IgD-negative memory B cell (primary cell): ENCODE data around the gene ARHGEF19. TPM values are rescaled to one million over a fixed set of nuclear protein-coding genes. Genes with fewer than 3 reads are reported as not detected.
"Not testable (repeated sequence)": the region's sequence is repeated elsewhere in the genome, so short reads cannot be mapped to it uniquely, and the experiment has no call there.

ENCODE experiments used
- H3K27ac Mint-ChIP-seq, 3 donors: one replicate each; pipeline ENCODE4 v1.8.0; 2020 to 2022; ENCODE audit warnings: mild to moderate bottlenecking in 3 of 3, mixed read lengths in 3 of 3, moderate library complexity in 1 of 3
- H3K27me3 Mint-ChIP-seq: one replicate; pipeline ENCODE4 v1.8.0; 2021; ENCODE audit warnings: mixed read lengths
- H3K36me3 Mint-ChIP-seq: one replicate; pipeline ENCODE4 v1.8.0; 2020; ENCODE audit warnings: mild to moderate bottlenecking, mixed read lengths
- H3K4me1 Mint-ChIP-seq, 3 donors: one replicate each; pipeline ENCODE4 v1.8.0; 2020 to 2022; ENCODE audit warnings: mixed read lengths in 3 of 3, mild to moderate bottlenecking in 1 of 3
- H3K4me3 Mint-ChIP-seq, 4 donors: one replicate each; pipeline ENCODE4 v1.8.0; 2020 to 2022; ENCODE audit warnings: mild to moderate bottlenecking in 4 of 4, mixed read lengths in 4 of 4, moderate library complexity in 3 of 4
- H3K9me3 Mint-ChIP-seq, 3 donors: one replicate each; pipeline ENCODE4 v1.8.0; 2020 to 2021; ENCODE audit warnings: mixed read lengths in 3 of 3, mild to moderate bottlenecking in 1 of 3
- polyA plus RNA-seq: library from polyadenylated mRNA; unstranded; fragments of 300-500 nt; fragmentation: Illumina TruSeq; gene quantifications from one replicate; pipeline ENCODE4 v1.2.3, GENCODE V29; 2021

ARHGEF19 gene
- polyA plus RNA-seq, 1 donor from 2014 or later, result 10.5 TPM

DNA sequence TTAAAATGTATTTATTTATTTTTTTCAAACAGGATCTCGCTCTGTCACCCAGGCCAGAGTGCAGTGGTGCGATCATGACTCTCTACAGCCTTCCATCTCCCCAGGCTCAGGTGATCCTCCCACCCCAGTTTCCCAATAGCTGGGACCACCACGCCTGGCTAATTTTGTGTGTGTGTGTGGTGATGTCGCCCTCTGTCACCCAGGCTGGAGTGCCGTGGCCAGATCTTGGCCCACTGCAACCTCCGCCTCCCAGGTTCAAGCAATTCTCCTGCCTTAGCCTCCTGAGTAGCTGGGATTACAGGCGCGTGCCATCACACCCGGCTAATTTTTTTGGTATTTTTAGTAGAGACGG lies 44.3 kb downstream of the ARHGEF19 start:
- not testable (repeated sequence) for H3K36me3 Mint-ChIP-seq, H3K9me3 Mint-ChIP-seq, H3K27me3 Mint-ChIP-seq
- Mint-ChIP-seq H3K27ac (peak overlapping the region in 1 of 3 donors; percentile 87), H3K4me3 (peak overlapping the region; percentile 72 to 88 (median 82)), H3K4me1 (peaks cover 8 to 19% (median 12%) of the 10 kb centered on the region in 3 donors)

DNA sequence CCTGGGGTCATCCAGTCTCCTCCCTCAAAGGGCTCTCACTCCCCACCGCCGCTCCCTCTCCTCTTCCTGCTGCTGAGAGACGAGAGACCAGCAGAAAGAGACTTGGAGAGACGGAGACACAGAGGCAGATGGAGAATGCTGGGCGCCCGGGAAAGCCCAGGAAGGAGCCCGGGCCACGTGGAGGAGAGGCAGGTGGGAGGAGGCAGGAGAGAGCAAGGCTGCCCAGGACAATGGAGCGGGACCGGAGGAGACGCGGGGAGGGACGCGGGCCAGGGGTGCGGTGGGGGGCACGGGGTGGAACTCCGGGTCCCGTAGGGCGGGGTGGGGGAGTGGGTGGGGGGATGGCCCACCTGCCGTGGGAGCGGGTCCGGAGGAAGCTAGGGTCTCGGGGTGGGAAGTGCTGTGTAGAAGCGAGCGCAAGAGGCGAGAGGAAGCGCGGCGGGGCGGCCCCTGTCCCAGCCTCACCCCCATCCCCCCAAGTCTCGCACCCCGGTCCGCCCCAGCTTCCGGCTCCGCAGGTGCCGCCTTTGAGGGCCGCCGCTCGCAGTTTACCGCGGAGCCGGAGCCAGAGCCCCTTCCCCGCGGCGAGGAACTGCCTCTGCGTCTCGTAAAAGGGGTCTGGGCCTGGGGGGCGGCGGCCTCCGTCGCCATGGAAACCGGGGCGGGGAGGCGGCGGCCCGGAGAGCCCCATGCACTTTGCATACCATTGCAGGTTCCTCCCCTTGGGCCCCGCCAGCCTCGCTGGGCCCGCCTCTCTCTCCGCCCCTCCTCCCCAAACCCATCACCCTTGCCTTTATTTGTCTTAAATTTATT lies 44.9 kb downstream of the ARHGEF19 start:
- Mint-ChIP-seq H3K4me3 (peak overlapping the region; percentile 71 to 88 (median 74)), H3K4me1 (peaks cover 10 to 22% (median 12%) of the 10 kb centered on the region in 3 donors), H3K9me3 (no peaks in the 10 kb centered on the region), H3K27ac (peak overlapping the region in 1 of 3 donors; percentile 87), H3K27me3 (no peaks in the 10 kb centered on the region), H3K36me3 (no peaks in the 10 kb centered on the region)

DNA sequence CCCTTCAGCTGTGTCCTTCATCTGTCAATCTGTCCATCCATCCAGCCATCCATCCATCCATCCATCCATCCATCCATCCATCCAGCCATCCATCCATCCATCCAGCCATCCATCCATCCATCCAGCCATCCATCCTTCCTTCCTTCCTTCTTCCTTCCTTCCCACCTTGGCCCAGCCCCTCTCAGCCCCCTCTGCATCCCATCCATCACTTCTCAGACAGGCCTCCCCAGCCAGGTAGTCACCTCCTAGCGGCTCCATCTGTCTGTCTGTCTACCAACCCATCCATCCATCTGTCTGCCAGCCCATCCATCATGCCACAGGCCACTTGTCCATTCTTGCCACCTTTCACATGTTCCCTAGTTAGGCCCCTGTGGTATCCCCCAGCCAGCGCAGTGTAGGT lies 46.3 kb downstream of the ARHGEF19 start:
- H3K36me3 Mint-ChIP-seq, result no peaks in the 10 kb centered on the region
- no peaks in the 10 kb centered on the region for H3K9me3 Mint-ChIP-seq
- H3K27me3 Mint-ChIP-seq, result no peaks in the 10 kb centered on the region
- peaks cover 10 to 28% (median 12%) of the 10 kb centered on the region in 3 donors for H3K4me1 Mint-ChIP-seq
- H3K27ac Mint-ChIP-seq, result peak overlapping the region in 1 of 3 donors; percentile 80
- H3K4me3 Mint-ChIP-seq, result peak overlapping the region in 2 of 4 donors; percentile 10 to 52

DNA sequence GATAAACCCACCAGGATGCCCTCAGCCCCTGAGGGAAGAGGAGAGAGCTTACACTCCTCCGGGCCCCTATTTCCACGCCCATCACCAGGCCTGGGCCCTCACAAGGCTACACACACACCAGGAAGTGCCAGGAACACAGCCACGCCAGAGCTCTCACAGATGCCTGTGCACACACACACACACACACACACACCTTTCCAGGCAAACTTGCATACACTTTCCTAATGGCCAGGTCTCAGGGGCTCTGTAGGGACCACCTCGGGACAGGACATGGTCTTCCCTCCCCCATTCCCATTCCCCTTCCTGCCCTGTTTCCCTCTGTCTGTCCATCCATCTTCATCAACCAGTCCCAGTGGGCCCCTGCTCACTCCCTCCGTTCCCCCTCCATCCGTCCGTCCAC lies 46.9 kb downstream of the ARHGEF19 start:
- H3K4me3 Mint-ChIP-seq, result peak overlapping the region in 3 of 4 donors; percentile 12 to 45 (median 38)
- H3K36me3 Mint-ChIP-seq, result no peaks in the 10 kb centered on the region
- peaks cover 10 to 28% (median 12%) of the 10 kb centered on the region in 3 donors for H3K4me1 Mint-ChIP-seq
- H3K9me3 Mint-ChIP-seq, result no peaks in the 10 kb centered on the region
- H3K27ac Mint-ChIP-seq, result peak overlapping the region in 2 of 3 donors; percentile 51 to 80
- no peaks in the 10 kb centered on the region for H3K27me3 Mint-ChIP-seq

DNA sequence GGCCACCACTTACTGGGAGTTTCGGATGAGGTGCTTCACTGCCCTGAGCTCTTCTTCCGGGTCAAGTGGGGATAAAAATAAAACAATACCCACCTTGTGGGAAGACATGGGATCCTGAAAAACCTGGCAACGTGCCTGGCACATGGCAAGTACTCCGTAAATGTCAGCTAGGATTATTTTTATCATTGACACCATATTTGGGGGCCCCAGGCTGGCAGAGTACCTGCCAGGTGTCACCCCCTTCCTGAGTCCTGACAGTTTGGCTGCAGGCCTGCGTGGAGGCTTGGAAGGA lies 47.4 kb downstream of the ARHGEF19 start:
- H3K4me3 Mint-ChIP-seq, result no peak overlapping the region
- H3K4me1 Mint-ChIP-seq, result peaks cover 10 to 28% (median 12%) of the 10 kb centered on the region in 3 donors
- no peaks in the 10 kb centered on the region for H3K9me3 Mint-ChIP-seq
- H3K27me3 Mint-ChIP-seq, result no peaks in the 10 kb centered on the region
- peak overlapping the region in 1 of 3 donors; percentile 51 for H3K27ac Mint-ChIP-seq
- H3K36me3 Mint-ChIP-seq, result no peaks in the 10 kb centered on the region

DNA sequence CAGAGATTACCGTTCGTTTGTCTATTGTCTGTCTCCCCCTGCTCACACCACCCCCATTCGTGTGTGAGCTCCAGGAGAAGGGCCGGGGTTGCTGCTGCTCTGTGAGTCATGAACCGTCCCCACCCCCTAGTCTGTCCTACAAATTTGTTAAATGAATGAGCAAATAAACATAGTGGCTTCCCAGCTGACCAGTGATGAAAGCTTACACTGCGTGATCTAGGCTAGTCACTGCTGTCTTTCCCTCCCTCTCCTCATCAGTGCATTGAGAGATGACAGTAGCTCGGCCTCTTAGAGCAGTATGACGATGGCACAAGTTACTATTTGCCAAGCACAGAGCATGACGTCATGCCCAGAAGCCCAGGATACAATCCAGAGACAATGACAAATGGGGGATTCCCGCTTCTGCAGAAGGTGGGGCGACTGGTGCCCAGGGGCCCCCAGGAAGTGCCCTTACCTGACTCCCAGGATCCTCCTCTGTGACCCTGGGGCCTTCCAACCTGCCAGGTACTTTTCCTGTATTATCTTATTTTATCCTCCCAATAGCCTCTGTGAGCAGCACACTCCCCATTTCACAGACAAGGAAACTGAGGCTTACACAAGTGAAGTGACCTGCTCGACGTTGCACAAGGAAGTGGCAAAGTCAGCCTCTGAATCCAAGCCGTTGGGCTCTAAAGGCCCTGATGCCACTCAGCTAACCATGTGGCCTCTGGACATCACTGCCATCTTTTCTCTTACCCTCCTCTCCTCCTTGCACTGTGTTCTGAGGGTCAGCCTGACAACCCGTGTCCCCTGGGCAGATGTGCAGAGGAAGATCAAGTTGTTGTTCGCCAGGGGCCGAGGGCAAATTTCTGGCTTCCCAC lies 48.0 kb downstream of the ARHGEF19 start:
- Mint-ChIP-seq H3K9me3 (no peaks in the 10 kb centered on the region), H3K27ac (peak overlapping the region in 1 of 3 donors; percentile 51), H3K36me3 (no peaks in the 10 kb centered on the region), H3K4me1 (peaks cover 10 to 28% (median 11%) of the 10 kb centered on the region in 3 donors), H3K4me3 (peak overlapping the region in 1 of 4 donors; percentile 45), H3K27me3 (no peaks in the 10 kb centered on the region)

DNA sequence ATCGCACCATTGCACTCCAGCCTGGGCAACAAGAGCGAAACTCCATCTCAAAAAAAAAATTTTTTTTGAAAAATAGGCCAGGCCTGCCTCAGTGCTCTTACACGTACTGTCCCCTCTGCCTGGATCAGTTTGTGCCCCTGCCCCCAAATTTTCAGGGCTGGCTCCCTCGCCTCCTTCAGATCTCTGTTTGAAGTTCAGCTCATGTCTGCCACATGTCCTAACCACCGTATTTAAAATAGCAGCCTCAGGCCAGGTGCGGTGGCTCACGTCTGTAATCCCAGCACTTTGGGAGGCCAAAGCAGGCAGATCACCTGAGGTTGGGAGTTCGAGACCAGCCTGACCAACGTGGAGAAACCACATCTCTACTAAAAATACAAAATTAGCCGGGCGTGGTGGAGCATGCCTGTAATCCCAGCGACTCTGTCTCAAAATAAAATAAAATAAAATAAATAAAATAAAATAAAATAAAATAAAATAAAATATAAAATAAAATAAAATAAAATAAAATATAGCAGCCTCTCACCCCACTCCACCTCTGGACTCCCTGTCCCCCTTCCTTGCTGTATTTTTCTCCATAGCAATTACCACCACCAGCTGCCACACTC lies 48.7 kb downstream of the ARHGEF19 start:
- Mint-ChIP-seq H3K4me3 (peak overlapping the region in 1 of 4 donors; percentile 45), H3K4me1 (peaks cover 4 to 25% (median 11%) of the 10 kb centered on the region in 3 donors)
- H3K27ac Mint-ChIP-seq, H3K27me3 Mint-ChIP-seq, H3K36me3 Mint-ChIP-seq, H3K9me3 Mint-ChIP-seq: not testable (repeated sequence)

DNA sequence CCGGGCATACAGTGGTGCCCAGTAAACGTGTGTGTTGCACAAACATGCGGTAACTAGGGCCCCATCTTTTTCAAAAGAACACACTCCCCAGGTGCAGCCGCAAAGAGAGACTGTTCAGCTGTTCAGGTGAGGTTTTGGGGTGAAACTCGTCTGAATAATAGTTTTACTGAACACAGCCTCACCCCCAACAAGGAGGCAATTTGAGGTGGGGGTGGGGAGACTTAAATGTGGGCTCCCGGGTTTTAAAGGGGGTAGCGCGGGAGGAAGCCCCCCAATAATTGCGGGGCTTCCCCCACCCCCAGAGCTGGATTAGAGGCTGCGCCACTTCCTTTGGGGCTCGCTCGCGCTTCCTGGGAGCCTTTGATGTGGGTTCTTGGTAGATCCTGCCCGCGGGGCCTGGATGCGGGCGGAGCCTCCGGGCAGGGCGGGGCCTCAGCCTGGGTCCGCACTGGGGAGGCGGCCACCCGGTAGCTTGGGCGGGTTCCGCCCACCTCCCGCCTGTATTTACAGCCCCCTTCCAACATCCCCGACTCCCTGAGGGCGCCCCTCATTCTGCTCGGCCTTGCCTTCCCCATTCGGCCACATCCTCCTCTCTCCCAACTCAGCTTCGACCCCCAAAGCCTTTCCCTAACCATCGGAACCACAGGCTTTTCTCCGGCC lies 50.2 kb downstream of the ARHGEF19 start:
- Mint-ChIP-seq H3K9me3 (no peaks in the 10 kb centered on the region), H3K27me3 (peaks cover under 1% of the 10 kb centered on the region), H3K36me3 (no peaks in the 10 kb centered on the region), H3K4me3 (peak overlapping the region; percentile 10 to 60 (median 32)), H3K27ac (peak overlapping the region in 2 of 3 donors; percentile 40 to 78), H3K4me1 (peaks cover 0 to 31% (median 9%) of the 10 kb centered on the region in 3 donors)

DNA sequence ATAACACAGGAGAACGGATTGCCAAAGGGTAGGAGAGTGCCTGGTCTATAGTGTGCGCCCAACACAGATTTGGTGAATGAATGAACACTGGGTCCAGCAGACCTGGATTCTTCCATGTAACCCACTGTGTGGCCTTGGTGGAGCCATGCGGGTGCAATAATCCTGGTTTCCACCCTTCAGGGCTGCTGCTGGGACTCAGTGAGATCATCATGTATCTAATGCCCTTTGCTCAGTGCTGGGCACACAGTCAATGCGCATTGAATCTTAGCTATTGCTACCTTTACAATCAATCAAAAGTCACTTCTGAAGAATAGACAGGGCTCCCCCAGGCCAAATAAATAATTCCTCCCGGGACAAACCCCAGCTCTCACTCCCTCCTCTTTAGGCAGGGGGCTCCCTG lies 50.7 kb downstream of the ARHGEF19 start:
- Mint-ChIP-seq H3K36me3 (no peaks in the 10 kb centered on the region), H3K4me1 (peaks cover 0 to 34% (median 12%) of the 10 kb centered on the region in 3 donors), H3K9me3 (no peaks in the 10 kb centered on the region), H3K27me3 (peaks cover 3% of the 10 kb centered on the region), H3K4me3 (no peak overlapping the region), H3K27ac (peak overlapping the region; percentile 18 to 40 (median 36))

DNA sequence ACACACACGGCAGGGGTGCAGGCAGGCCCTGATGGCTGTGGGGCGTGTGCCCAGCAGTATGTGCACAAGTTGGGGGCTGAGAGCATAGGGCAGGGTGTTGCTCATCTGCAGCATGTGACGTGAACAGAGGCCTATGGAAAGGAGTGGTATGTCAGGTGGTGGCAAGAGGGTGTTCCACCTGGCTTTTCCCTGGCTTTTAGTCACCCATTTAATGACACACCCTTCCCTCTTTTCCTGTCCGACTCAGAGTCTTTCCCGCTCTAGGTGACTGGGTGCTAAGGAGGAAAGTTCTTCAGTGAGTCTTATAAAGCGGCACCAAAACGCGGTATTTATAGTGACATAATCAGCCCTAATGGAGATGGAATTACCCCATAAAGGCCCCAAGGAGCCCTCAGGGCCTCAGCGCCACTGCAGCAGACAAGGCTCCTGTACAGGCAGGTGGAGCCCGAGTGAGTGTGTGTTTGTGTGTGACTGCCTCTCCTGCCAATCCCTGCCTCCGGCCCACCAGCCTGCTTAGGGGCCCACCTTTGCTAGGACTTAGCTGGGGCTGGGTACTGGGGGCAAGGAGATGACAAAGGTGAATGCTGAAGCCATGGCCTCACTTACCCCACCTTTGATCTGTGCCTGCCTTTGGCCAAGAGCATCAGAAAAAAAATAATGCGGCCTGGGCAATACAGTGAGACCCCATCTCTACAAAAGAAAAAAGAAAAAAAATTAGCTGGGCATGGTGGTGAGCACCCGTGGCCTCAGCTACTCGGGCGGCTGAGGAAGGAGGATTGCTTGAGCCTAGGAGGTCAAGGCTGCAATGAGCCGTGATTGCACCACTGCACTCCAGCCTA lies 53.2 kb downstream of the ARHGEF19 start:
- peak overlapping the region in 1 of 3 donors; percentile 78 for H3K27ac Mint-ChIP-seq
- peak overlapping the region in 1 of 4 donors; percentile 51 for H3K4me3 Mint-ChIP-seq
- no peaks in the 10 kb centered on the region for H3K9me3 Mint-ChIP-seq
- peaks cover 0 to 28% (median 8%) of the 10 kb centered on the region in 3 donors for H3K4me1 Mint-ChIP-seq
- H3K27me3 Mint-ChIP-seq, result peaks cover 9% of the 10 kb centered on the region
- H3K36me3 Mint-ChIP-seq, result no peaks in the 10 kb centered on the region

DNA sequence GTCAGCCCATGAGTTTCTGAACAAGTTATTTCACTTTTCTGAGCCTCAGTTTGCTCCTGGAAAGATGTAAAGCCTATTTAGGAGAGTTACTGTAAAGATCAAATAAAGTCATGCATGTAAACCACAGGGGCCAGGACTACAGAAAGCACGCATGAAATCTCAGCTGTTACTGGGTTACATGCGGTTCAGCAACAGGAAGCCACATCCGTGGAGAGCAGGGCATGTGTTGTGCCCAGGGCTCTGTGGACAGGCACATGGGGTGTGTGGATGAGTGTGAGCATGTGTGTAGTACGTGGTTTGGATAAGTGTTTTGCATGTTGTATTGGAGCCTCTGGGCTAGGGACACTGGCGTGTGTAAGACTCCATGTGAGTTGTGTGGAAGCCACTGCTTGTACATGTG lies 54.4 kb downstream of the ARHGEF19 start:
- Mint-ChIP-seq H3K36me3 (no peaks in the 10 kb centered on the region), H3K4me1 (peaks cover 0 to 22% (median 8%) of the 10 kb centered on the region in 3 donors), H3K27me3 (peaks cover 21% of the 10 kb centered on the region), H3K27ac (peak overlapping the region in 2 of 3 donors; percentile 6 to 78), H3K4me3 (no peak overlapping the region), H3K9me3 (no peaks in the 10 kb centered on the region)

DNA sequence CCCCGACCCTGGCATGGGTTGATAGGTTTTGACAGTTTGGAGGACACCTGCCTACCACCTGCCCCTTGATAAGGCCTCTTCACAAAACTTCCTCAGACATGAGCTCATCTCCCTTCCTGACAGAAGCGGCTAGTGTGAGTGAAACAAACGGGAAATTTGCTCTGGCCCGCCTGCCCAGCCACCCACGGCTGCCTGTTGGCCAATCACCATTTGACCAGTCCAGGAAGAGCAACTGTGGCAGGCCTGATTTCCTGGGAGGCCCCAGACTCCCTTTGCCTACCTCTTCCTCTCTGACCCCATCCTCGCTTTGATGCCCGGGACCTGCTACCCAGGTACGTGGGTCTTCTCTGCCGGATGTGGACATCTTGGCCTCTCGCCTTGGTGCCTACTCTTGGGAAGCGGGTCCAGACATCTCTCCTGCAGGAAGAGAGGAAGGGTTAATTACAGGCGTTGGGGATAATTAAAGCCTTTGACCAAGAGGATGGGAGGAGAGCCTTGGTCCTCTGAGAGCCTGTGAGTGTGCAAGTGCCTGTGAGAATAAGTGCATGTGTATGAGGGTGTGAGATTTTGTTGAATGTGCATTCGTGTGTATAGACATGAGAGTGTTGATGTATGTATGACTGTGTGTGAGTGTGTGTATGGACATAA lies 55.5 kb downstream of the ARHGEF19 start:
- H3K4me1 Mint-ChIP-seq, result peaks cover 0 to 17% (median 6%) of the 10 kb centered on the region in 3 donors
- no peaks in the 10 kb centered on the region for H3K9me3 Mint-ChIP-seq
- no peak overlapping the region for H3K27ac Mint-ChIP-seq
- H3K27me3 Mint-ChIP-seq, result peaks cover 26% of the 10 kb centered on the region
- H3K4me3 Mint-ChIP-seq, result peak overlapping the region in 2 of 4 donors; percentile 4 to 35
- H3K36me3 Mint-ChIP-seq, result no peaks in the 10 kb centered on the region

DNA sequence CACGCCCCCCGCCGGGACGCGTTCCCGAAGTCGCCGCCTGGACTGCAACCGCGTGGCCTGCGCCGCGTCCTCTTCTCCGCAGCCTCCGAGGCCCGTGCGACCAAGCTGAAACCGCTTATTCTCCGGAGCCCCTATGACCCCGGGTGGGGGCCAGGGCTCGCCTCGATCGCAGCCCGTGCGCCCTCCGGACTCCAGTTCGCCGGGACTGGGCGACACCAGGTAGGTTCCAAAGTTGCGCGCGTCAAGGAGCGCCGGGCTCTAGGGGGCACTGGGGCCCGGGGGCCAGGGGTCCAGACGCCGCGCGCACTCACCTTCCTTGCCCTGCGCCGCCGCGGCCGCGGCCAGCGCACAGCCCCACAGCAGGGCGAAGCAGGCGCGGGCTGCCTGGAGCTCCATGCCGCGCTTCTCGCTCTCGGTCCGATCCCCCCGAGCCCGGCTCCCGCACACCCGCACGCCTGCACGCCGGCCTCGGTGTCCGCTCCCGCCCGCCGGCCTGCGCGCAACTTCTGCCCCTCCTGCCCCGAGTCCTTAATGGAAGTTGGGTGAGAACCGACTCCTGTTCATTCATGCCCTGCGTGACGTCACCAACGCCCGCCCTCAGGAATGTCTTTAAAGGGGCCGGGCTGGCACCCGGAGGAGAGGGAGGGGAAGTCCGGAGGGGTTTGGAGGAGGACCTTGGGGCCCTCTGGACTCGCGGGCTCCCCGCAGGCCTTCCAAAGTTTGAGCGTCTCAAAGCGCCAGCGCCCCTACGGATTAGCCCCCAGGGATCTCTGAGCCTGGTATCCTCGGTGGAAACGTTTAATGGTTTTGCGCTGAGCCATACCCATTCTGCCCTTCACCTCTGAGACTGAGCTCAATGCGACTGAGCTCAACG lies 56.7 kb downstream of the ARHGEF19 start, which contains the start of gene EPHA2:
EPHA2 (minus strand) TSS at position 533 of the 874 bp plus-strand sequence; CDS start at position 396, 137 bp downstream.
- Mint-ChIP-seq H3K9me3 (no peaks in the 10 kb centered on the region), H3K27me3 (peaks cover 32% of the 10 kb centered on the region), H3K4me3 (peak within 1 kb of the TSS; percentile 35 to 92 (median 80)), H3K4me1 (peaks cover 0 to 14% (median 6%) of the 10 kb centered on the region in 3 donors), H3K27ac (no peak within 1 kb of the TSS), H3K36me3 (no peaks in the 10 kb centered on the region)
